ENCODE data around the gene NOTUM. TPM values are rescaled to one million over a fixed set of nuclear protein-coding genes. Genes with fewer than 3 reads are reported as not detected.
"Not testable (repeated sequence)": the region's sequence is repeated elsewhere in the genome, so short reads cannot be mapped to it uniquely, and the experiment has no call there.

NOTUM gene
- polyA plus RNA-seq, 12 donors = 1.9 to 7.7 (median 3.5) TPM; not detected in 2

DNA sequence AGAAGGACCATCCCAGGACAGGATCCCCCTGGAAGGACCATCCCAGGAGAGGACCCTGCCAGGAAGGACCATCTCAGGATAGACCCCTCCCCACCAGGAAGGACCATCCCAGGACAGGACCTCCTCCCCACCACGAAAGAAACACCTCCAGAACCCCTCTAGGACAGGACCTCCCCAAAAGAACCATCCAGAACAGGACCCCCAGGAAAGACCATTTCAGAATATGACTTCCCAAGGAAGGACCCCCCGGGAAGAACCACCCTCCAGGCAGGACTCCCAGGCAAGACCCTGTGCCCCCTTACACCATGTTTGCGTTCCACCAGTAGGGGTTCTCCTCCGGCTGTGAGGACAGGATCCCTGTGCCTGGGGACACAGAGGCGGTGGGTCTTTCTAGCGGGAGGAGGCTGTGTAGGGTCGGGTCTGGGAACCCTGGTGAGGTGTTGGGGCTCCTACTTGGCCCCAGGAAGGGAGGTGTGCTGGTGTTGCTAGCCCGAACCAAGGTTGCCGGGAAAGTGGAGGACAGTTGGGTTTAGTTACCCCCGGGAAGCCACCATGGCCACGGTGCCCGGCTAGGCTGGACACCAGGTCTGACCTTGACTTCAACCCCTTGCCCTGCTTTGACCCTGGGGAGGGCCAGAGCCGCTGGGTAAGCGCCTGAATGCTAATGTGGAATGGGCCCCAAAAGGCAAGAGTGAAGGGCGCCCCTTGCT, 2.2 kb downstream of the NOTUM start:
- no peak for DNase-seq

DNA sequence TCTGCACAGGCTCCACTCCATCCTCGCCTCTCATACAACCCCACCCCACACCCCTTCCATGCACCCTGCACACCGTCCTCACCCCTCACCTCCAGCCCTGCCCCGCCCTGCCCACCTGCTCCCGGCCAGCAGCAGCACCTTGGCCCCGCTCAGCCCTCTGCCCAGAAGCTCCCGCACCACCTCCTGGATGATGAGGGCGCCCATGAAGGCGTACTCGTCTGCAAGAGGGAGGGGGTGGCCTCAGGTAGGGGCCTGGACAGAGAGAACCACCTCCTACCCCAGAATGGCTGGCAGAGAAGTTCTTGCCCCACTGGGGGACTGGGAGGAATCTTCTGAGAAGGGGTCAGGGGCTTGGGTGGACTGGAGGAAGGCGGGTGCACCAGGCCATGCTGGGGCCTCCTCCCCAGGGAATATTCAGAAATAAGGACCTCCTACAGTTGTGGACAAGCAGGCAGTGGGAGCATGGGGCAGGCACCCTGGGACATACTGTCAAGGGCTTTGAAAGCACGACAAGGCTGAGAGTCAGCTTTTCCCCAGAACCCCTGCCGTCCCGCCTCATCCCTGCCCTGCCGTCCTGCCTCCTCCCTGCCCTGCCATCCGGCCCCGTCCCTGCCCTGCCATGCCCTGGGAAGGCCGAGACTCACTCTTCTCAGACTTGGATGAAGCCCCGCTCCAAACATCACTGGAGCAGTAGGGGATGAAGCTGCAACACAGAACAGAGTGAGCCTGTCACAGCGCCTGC, 3.1 kb downstream of the NOTUM start:
- no peak for DNase-seq

DNA sequence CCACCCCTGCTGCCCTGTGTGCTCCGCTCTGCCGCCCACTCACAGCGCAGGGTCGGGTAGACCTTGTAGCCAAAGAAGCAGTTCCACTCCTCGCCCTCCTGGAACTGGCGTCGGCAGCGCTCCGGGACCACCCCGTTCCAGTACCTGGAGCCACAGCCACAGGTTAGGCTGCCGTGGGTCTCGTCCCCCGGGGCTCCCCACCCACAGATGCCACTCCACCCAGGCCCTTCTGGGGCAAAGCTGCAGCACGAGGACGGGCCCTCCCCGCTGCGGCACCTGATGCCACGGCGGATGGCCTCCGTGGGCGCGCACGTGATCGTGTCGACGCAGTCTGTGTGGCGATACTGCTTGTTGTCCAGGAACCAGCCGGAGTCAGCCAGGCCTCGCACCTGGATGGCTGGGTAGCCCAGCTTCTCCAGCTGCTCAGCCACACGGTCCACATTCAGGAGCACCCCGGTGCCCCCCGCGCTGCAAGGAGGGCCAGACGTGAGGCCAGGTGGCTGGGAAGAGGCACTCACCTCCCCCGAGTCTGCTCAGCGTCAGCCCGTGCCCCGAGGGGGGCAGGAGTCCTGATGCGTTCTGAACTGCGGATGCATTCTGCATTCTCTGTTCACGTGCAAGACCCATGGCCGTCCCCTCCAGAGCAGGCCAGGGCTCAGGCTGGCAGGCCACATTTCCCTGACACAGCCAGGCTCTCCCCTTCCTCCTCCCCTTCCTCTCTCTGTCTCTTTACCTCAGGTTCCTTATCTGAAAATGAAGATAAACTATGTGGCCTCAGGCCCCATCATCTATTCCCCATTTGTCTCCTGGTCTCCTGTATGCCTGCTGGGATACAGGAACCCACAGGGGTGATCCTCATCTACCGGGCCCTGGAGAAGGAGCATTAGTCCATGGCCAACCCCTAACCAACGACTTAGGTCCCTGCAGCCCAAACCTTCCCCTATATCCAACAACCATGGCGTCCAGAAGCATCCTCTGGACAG, 4.1 kb downstream of the NOTUM start:
- DNase-seq = no peak

DNA sequence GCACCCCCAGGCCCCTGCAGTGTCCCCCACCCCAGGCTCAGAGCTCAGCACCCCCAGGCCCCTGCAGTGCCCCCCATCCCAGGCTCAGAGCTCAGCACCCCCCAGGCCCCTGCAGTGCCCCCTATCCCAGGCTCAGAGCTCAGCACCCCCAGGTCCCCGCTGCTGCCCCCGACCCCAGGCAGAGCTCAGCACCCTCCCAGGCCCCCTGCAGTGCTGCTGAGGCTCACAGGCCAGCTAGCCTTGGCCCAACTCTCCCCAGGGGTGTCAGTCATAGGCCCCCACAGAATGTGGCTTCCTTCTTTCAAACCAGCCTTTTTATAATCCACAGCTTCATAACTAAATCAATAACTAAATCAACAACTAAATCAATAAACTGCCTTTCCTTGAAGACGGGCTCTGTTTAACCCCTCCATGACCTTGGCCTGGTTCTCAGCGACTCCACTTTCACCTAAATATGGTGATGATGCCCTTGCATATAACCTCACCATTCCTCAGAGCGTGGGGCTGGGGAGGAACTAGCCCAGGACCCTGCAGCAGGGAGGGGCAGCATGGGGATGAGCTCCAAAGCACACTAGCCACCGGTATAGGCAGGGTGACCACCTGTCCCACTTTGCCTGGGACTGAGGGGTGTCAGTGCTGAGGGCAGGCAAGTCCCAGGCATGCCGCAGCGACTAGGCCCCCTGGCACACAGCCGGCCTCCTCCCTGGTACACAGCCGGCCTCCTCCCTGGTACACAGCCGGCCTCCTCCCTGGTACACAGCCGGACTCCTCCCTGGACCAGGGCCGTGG, 5.0 kb downstream of the NOTUM start:
- no peak for DNase-seq

DNA sequence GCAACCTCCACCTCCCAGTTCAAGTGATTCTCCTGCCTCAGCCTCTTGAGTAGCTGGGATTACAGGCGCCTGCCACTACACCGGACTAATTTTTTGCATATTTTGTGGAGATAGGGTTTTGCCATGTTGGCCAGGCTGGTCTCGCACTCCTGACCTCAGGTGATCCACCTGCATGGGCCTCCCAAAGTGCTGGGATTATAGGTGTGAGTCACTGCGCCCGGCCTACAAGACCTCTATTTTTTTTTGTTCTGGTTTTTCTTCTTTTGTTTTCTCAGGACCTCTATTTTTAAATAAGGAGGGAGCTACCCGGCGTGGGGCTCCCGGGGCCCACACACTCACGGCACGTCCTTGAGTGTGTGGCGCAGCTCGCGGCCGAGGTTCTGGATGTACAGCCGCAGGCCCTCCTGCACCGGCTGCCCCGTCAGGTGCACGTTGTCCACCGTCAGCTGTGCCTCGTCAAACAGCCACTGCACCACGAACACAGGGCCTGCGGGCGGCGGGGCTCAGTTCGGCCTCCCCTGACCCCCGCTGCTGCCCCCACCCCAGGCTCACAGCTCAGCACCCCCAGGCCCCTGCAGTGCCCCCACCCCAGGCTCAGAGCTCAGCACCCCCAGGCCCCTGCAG, 5.8 kb downstream of the NOTUM start:
- no peak for DNase-seq

DNA sequence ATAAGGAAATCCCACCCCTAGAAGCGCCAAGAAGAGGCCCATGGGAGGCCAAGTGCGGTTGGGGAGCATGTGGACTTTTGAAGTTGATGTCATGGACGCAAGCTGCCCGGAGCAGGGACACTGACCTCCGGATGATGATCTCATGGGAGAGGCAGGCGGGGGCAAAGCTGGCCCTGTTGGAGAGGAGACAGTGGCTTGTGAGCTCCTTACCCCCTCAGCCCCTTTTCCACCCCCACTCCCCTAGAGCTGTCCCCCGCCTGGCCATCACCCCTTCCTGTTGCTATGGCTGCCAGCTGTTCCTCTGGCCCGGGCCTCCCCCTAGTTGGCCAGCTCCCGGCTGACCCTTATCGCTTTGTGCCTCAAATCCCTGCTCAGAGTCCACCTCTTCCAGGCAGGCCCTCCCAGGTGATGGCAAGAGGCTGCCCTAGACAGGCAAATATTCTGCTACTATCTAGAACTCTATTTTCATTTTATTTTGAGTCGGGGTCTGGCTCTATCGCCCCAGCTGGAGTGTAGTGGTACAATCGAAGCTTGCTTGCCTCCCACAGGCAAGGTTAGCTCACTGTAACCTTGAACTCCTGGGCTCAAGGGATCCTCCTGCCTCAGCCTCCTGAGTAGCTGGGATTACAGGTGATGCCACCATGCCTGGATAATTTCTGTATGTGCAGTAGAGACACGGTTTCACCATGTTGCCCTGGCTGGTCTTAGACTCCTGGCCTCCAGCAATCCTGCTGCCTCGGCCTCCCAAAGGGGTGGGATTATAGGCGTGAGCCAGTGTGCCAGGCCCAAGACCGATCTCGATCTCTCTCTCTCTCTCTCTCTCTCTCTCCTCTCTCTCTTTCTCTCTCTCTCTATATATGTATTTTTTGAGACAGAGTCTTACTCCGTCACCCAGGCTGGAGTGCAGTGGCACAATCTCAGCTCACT, 6.6 kb downstream of the NOTUM start:
- no peak for DNase-seq

DNA sequence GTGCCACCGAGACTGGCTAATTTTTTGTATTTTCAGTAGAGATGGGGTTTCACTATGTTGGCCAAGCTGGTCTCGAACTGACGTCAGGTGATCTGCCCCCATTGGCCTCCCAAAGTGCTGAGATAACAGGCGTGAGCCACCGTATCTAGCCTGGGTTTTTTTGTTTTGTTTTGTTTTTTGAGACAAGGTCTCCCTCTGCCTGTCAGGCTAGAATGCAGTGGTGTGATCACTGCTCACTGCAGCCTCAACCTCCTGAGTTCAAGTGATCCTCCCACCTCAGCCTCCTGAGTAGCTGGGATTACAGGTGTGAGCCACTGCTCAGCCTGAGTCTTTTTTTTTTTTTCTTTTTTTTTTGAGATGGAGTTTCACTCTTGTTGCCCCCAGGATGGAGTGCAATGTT, 7.5 kb downstream of the NOTUM start:
- not testable (repeated sequence) for DNase-seq

DNA sequence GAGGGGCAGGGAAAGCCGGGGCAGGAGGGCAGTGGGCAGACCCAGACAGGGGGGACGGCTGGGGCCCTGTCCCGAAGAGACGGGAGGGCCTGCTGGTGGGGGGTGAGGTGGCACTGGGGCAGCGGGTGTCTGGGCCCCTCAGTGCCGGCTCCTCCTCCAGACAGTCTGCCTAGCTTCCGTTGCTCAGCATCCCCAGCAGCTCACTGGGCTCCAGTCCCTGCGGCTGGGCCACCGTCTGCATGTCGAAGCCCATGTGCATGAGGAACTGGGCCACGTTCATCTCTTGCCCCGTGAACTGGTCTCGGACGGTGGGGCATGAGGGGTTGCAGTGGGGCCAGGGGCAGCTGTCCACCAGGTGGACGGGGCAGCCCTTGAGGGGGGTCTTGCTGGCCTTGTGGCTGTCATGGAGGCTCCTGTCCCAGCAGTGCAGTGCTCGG, 8.2 kb downstream of the NOTUM start:
- no peak for DNase-seq

DNA sequence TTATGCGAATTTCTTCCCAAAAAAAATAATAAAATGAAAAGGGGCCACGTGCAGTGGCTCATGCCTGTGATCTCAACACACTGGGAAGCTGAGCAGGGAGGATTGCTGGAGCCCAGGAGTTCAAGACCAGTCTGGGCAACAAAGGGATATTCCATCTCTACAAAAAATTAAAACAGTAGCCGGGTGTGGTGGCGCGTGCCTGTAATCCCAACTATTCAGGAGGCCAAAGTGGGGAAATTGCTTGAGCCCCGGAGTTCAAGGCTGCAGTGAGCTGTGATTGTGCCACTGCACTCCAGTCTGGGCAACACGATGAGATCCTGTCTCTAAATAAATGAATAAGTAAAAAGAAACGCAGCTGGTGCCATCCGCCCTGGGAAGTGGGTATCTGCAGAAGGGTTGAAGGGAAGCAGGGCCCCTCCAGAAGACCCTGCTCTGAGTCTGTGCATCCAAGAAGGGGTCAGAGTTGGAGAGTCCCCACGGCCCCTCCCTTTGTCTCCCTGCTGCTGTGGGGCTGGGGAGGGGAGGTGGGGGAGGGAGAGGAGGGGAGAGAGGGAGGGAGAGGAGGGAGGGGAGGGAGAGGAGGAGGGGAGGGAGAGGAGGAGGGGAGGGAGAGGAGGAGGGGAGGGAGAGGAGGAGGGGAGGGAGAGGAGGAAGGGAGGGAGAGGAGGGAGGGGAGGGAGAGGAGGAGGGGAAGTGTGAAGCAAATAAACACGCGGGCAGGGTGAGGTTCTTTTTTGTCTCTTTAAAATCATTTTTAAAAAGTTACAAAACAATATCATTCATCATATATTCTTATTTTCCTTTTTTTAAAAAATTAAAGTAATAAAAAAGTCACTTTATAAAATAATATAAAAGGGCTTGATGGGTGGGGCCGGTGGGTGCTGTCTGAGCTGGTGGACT, 9.0 kb downstream of the NOTUM start:
- DNase-seq = no peak

DNA sequence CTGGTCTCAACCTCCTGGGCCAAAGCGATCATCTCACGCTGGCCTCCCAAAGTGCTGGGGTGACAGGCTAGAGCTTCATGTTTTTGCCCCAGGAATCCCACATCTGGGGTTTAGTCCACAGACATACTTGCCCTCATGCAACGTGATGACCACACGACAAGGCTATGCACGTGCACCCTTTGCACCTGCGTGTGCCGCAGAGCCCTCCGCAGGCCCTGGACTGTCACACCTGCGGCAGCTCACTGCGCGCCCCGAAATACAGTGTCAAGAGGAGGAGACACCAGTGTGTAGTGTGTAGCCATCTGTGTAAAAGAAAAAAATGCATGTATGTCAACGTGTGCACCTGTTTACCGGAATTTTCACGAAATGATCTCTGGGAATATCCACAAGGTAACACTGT, 10.5 kb downstream of the NOTUM start:
- DNase-seq = no peak

DNA sequence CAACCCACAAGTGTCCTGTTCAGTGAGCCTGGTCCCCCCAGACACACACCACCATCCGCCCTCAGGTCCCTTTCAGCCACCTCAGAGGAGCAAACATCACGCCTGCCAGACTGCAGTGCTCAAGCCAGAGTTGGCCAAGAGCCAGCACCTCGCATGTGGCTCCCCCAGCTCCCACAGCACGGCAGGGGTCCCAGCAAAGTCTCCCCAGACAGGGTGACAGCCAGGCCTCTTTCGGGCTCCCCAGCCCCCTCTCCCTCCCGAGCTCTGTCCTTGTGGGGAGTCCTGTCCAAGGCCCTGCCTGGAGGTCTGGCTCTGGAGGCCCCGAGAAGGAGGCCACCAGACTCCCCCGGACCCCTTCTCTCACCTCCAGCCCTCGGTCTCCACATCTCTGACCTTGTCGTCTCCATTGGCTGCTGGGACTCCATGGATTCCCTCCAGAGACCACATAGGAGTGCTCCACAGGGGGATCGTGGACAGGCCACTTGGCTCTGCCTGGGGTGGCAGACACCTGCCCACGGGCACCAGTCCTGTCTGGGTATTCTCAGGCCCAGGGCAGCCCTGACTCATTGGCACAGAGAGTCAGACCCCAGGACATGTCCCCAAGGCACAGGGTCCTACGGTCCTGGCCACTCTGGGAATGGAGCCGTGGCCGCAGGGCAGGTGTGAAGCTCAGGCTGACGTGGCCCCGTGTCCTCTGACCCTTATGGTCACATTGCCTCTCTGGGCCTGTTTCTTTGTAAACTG, 12.2 kb downstream of the NOTUM start:
- no peak for DNase-seq

DNA sequence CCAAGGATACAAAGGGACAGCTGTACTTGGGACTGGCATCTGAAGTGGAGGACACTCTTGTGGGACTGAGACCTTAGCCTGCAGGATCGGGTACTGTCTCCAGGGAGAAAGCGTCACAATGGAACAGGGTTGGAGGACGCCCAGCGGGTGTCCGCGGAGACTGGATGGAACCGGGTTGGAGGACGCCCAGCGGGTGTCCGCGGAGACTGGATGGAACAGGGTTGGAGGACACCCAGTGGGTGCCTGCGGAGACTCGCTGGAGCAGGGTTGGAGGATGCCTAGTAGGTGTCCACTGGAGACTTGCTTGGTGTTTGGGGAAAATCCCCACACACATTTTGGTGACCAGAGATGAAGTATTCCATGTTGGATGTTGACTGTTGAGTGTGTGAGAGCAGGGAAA, 13.8 kb downstream of the NOTUM start, which contains the start of gene MYADML2:
TSS of gene MYADML2 (minus strand) at position 45 of the 400 bp plus-strand sequence. CDS start 5,492 bp downstream, outside the sequence.
- no peak for DNase-seq

DNA sequence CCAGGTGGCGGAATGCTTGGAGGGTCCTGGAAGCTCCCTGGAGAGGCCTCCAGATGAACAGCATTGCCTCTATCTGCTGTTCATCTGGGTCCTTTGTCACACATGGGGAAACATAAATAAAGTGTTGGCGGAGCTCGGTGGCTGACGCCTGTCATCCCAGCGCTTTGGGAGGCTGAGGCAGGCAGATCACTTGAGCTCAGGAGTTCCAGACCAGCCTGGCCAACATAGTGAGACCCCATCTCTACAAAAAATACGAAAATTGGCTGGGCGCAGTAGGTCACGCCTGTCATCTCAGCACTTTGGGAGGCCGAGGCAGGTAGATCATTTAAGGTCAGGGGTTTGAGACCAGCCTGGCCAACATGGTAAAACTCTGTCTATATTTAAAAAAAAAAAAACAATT, 16.1 kb downstream of the NOTUM start:
- DNase-seq = no peak

DNA sequence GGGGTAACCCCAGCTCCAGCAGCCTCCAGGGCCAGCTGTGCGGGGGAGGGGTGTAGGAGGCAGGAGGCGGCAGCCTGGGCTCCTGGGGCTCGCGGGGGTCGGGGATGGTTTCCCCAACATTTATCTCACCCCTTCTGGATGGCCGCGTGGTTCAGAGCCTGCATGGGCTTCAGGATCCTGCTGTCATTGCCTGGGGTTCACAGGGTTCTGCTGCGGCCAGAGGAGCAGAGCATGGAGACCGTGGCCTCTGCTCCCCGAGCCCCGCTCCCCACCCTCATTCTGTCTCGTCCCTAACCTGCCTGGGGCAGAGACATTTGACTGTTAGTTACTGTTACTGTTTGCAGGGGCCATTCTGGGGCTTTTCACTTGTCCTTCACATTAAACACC, 18.8 kb downstream of the NOTUM start:
- no peak for DNase-seq

DNA sequence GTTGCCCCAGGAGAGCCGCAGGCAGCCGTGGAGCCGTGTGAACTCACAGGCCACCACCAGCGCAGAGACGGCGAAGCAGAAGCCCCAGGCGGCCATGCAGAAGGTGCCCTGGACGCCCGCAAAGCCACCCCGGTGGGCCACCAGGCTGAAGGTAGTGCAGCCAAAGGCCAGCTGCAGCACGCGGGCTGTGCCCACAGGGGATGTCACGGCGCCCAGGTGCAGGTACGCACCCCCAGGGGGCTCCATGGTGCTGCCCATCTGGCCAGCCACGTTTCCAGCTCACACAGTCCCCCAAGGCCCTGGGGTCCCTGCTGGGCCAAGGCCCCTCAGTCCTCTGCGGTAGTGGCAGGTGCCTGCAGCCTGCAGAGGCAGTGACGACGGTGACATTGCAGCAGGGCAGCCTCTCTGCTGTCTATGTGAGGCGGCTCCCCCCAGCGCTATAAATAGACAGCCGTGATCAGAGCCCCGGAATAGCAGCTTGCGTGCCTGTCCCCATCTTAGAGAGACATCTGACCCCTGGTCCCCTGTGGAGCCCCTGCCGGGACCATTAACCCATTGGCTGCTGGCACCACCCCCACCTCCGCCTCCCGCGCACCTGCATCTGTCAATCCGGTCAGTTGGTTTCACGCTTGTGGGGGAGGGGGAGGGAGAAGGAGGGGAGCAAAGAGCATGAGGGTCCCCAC, 19.4 kb downstream of the NOTUM start:
- no peak for DNase-seq

DNA sequence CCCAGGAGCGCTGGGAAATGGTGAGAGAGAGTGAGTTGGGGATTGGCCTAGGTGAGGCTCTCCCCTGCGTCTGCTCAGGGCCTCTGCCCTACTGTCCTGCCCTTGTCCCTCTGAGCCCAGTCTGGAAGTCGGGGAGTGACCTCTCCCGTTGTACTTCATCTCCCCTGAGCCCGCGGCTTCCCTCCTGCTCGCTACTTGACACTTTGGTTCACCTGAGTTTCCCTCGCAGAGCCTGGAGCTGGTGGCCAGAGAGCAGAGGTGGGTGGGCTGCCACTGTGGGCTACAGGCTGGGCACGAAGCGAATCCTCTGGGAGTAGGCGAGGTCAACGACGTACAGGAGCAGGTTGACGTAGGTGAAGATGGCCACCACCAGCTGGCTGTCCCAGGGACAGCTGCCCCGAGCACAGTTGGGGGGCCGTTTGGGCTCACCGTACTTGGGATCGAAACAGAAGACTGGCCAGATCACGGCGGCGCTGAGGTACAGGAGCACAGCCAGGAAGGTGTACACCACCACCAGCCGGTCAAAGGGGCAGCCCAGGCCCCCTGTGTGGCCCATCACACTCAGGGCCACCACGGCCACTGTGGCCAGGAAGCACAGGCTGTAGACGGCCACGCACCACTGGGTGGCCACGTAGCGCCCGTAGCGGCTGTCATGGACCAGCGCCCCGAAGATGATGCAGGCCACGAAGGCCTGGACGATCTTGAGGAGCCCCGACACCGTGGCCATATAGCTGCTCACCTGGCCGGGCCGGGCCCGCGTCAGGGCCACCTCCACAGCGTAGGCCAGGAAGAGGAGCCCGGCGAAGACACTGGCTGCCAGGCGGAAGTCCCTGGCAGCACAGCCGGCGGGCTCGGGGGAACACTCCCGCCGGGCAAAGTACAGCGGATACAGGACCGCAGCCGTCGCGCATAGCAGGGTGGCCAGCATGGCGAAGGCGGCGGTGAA, 20.2 kb downstream of the NOTUM start:
- no peak for DNase-seq

Data from muscle of arm (tissue), 12 donors.